DMS79 (cell line): ENCODE measurements around the gene TSPOAP1.
"Not testable (repeated sequence)": the region's sequence is repeated elsewhere in the genome, so short reads cannot be mapped to it uniquely, and the experiment has no call there.

Experiments
- DNase-seq: peaks from one replicate; lab custom pipeline; 2025; lab: John Stamatoyannopoulos, UW

TSPOAP1 gene

GRCh38 chr17:58341136-58341860 is 12.7 kb upstream of the TSPOAP1 start:
- not testable (repeated sequence) for DNase-seq

DNA sequence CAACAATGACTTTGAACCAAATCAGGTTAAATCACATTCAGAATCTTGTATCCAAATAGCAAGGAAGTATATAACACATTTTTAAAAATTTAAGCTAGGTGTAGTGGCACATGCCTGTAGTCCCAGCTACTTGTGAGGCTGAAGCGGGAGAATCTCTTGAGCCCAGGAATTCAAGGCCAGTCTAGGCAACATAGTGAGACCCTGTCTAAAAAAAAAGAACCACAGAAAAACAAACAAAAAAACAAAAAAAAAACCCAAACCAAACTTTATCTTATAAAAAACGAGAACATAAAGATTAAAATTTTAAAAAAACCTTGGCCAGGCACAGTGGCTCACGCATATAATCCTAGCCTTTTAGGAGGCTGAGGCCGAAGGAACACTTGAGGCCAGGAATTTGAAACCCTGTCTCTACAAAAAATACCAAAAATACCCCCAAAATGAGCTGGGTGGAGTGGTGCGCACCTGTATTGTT is 11.8 kb upstream of the TSPOAP1 start:
- no peak for DNase-seq

- DNase-seq: no peak
Measured at GRCh38 chr17:58339755-58340404, 11.3 kb upstream of the TSPOAP1 start.

- no peak for DNase-seq
Measured at GRCh38 chr17:58338841-58339754, 10.5 kb upstream of the TSPOAP1 start.

DNA sequence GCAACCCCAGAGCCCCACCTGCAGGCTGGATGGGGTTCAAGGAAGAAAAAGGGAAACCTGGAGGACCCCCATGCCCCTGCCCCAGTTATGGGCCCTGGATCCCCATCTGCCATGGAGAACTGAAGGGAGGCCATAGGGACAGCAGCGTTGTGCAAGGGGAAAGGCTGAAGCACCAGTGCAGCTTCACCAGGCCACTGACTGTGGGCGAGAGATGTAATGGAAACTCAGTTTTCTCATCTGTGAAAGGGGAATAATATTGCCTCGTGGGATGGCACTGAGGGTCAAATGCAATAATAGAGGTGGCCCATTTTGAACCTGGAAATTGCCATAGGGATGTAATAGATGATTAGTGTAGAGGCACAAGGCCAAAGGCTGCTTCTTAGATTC is 9.9 kb upstream of the TSPOAP1 start:
- DNase-seq: no peak

GRCh38 chr17:58337600-58338453 is 9.2 kb upstream of the TSPOAP1 start:
- DNase-seq: no peak

DNA sequence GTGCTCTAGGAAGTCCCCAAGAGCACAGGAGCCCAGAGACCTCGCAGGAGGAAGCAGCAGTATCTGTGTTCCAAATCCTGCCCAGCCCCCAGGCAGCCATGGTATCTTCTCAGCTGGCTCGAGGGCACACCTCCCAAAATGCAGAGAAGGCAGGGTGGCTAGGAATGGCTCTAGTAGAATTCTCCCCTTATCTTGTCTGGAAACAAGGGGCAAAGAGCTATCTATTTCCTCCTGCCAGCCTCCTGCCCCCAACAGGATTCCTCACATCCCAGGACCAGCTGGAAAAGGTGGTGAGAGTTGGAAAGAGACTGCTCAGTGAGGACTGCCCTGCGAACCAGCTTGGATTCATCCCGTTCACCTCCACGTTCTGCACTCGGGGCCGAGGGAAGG is 8.6 kb upstream of the TSPOAP1 start:
- no peak for DNase-seq

DNA sequence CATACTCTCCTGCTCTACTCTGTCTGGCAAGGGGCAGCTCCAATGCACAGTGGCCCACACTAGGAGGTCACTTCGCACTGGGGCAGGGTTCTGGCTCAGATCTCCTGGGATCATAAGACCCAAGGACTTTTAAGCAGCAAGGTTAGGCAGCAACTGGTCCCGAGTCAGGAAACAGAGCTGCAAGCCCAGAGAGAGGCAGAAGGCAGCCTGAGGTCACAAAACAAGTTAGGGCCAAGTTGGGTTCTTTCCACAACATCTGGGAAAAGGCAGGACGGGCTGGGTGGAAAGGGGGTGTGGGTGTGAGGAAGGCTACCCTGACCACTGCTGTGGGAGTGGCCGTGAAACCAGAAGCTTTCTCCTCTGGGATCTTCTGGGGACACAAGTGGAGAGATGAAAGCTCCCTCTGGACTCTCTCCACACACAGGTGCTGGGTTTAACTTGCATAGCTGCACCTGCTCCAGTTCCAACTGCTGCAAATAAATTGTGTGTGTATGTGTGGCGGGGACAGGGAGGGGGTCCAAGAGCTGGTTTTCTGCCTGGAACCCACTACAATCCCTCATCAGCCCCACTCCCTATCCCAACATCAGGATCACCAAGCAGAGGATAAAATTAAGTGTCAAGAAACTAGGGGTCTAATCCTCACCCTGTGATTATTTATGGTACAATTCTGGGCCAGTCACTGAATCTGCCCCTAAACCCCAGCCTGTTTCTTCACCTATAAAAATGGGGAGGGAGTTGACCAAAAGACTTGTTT is 8.0 kb upstream of the TSPOAP1 start:
- DNase-seq: no peak

GRCh38 chr17:58335779-58336455 is 7.3 kb upstream of the TSPOAP1 start:
- no peak for DNase-seq

GRCh38 chr17:58335061-58335731 is 6.6 kb upstream of the TSPOAP1 start:
- DNase-seq: no peak

DNA sequence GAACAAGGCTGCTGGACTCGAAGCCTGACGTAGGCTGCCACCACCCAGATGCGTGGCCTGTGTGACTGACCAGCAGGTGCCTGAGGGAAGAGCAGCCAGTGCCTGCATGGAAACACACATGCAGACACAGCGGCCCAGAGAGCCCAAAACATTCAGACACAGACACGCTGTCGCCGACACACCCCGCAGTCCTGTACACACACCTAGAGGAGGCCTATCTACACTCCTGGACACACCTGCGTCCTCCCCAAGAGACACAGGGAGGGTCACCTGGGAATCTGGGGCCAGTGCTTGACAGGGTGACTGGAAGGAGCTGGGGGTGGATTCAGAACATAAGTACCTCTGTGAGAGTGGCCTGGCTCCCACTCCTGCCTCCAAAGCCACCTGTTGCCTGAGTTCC is 6.1 kb upstream of the TSPOAP1 start:
- no peak for DNase-seq

DNA sequence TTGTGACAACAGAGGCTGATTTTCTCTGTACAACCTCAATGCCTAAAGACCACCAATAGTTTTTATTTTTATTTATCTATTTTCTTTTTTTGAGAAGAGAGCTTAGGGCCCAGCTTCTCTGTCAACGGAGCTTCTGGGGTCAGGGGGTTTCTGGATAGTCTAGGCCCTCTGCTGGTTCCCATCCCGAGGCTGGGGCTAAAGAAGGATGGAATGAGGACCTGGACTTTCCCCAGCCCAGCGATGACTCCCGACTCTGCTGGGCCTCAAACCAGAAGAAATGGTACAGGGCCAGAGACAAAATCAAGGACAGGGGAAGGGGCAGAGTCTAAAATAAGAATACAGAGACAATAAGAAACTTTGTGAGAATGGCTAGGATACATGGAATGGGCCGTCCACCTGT is 5.7 kb upstream of the TSPOAP1 start:
- DNase-seq: no peak

- DNase-seq: no peak
Measured at GRCh38 chr17:58333736-58334207, 5.2 kb upstream of the TSPOAP1 start.

- DNase-seq: no peak
Measured at GRCh38 chr17:58332778-58333735, 4.5 kb upstream of the TSPOAP1 start.

- DNase-seq: no peak
Measured at GRCh38 chr17:58331815-58332777, 3.5 kb upstream of the TSPOAP1 start.

DNA sequence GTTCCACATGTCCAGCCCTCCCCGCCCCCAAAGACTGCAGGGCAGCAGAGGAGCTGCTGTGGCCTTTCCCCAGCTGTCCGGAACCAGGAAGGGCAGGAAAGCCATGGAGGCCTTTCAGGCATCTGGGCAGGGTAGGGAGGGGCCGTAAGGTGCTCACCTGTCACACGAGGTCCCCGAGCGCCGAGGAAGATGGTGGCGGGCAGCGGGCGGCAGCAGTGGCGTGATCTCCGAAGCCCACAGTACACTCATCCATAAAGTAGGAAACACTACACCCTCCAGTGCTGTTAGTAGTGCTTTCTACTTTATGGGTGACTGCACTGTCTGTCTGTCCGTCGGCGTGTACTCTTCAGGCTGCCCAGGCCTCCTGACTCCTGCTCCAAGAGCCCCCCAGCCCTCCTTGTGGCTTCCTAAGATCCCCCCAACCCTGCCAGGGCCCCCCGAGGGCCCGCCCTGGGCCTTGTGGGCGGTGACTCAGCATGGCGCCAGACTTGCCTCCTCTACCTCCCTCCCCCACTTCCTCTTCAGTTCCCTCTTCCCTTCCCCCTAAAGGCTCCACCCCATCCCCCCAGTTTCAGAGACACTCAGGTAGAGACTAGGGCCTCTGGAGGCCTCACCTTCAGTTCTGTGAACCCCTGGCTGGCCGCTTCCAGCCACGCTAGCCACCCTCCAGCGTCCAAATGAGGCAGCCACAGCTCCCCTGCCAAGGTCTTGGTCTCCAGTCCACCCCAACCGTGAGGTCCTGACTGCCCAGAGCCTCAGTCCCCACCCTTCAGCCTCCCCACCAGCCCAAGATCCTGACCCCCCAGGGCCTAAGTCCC is 2.6 kb upstream of the TSPOAP1 start:
- DNase-seq: no peak
